ENCODE data around the gene KCTD2.

The KCTD2 gene

GRCh38 chr17:75049706-75050105 is 2.7 kb downstream of the KCTD2 start:
- H3K4me1 ChIP-seq, result peaks cover 4% of the 10 kb centered on the region
- H3K27me3 ChIP-seq (ENCODE audit: control insufficient read depth, insufficient read depth, low read length), result no peaks in the 10 kb centered on the region
- peaks cover 2% of the 10 kb centered on the region for H3K79me2 ChIP-seq
- no peak overlapping the region for H3K9ac ChIP-seq
- no peak overlapping the region for H3K4me3 ChIP-seq (ENCODE audit: low read depth, low read length)
- H3K27ac ChIP-seq, result no peak overlapping the region
- no peaks in the 10 kb centered on the region for H3K9me3 ChIP-seq (ENCODE audit: control insufficient read depth, low read length)
- no peak for TF ChIP-seq CTCF (IDR thresholded peaks at IDR 0.05)
- no peaks in the 10 kb centered on the region for H3K36me3 ChIP-seq (ENCODE audit: control insufficient read depth, insufficient read depth, low read length)
- no peak overlapping the region for H3K4me2 ChIP-seq (ENCODE audit: low read length)
- no peak overlapping the region for H2AFZ ChIP-seq

GRCh38 chr17:75051941-75052340 is 4.9 kb downstream of the KCTD2 start:
- Histone ChIP-seq H3K4me2 (ENCODE audit: low read length) (no peak overlapping the region), H3K27ac (no peak overlapping the region), H2AFZ (no peak overlapping the region), H3K36me3 (ENCODE audit: control insufficient read depth, insufficient read depth, low read length) (no peaks in the 10 kb centered on the region), H3K4me3 (ENCODE audit: low read depth, low read length) (no peak overlapping the region), H3K9me3 (ENCODE audit: control insufficient read depth, low read length) (no peaks in the 10 kb centered on the region), H3K79me2 (peaks cover 3% of the 10 kb centered on the region), H3K9ac (no peak overlapping the region), H3K4me1 (no peaks in the 10 kb centered on the region), H3K27me3 (ENCODE audit: control insufficient read depth, insufficient read depth, low read length) (no peaks in the 10 kb centered on the region)
- TF ChIP-seq CTCF (IDR thresholded peaks at IDR 0.05), result no peak

GRCh38 chr17:75059369-75060345 is 12.6 kb downstream of the KCTD2 start:
- Histone ChIP-seq H3K27ac (no peak overlapping the region), H2AFZ (no peak overlapping the region), H3K4me3 (ENCODE audit: low read depth, low read length) (no peak overlapping the region), H3K9ac (no peak overlapping the region), H3K9me3 (ENCODE audit: control insufficient read depth, low read length) (no peaks in the 10 kb centered on the region), H3K27me3 (ENCODE audit: control insufficient read depth, insufficient read depth, low read length) (no peaks in the 10 kb centered on the region), H3K4me1 (no peaks in the 10 kb centered on the region), H3K4me2 (ENCODE audit: low read length) (no peak overlapping the region), H3K79me2 (peaks cover 1% of the 10 kb centered on the region), H3K36me3 (ENCODE audit: control insufficient read depth, insufficient read depth, low read length) (no peaks in the 10 kb centered on the region)
- TF ChIP-seq CTCF (IDR thresholded peaks at IDR 0.05), result peak; percentile 21

- no peak overlapping the region for H3K4me2 ChIP-seq (ENCODE audit: low read length)
- H3K4me3 ChIP-seq (ENCODE audit: low read depth, low read length), result no peak overlapping the region
- H3K4me1 ChIP-seq, result no peaks in the 10 kb centered on the region
- TF ChIP-seq CTCF (IDR thresholded peaks at IDR 0.05), result no peak
- H3K79me2 ChIP-seq, result no peaks in the 10 kb centered on the region
- no peak overlapping the region for H2AFZ ChIP-seq
- no peak overlapping the region for H3K27ac ChIP-seq
- H3K36me3 ChIP-seq (ENCODE audit: control insufficient read depth, insufficient read depth, low read length), result no peaks in the 10 kb centered on the region
- no peak overlapping the region for H3K9ac ChIP-seq
- no peaks in the 10 kb centered on the region for H3K27me3 ChIP-seq (ENCODE audit: control insufficient read depth, insufficient read depth, low read length)
- H3K9me3 ChIP-seq (ENCODE audit: control insufficient read depth, low read length), result no peaks in the 10 kb centered on the region
Measured at GRCh38 chr17:75060434-75061054, 13.5 kb downstream of the KCTD2 start.
